Gastrocnemius medialis (tissue), 4 donors: Measurements from ENCODE around the gene NFIA. TPM values are rescaled to one million over a fixed set of nuclear protein-coding genes. Genes with fewer than 3 reads are reported as not detected.

Source experiments
- ATAC-seq, 2 donors: fragments of 150-250 bp; one replicate each; pipeline ENCODE4 v1.9.1; 2016
- DNase-seq, 2 donors: peaks; one replicate each; pipeline ENCODE4 v3.0.0-alpha.2; 2019
- H3K27ac ChIP-seq, 4 donors: fragments of 200-600 bp; sonication (generic); 1 replicate in 1 of 4; 2 replicates in 3 of 4; pipeline ENCODE4 v1.5.1; 2016 to 2018; ENCODE audit warnings: mild to moderate bottlenecking in 2 of 4, moderate library complexity in 1 of 4
- H3K27me3 ChIP-seq, 3 donors: fragments of 200-600 bp; sonication (generic) in 2 of 3; 1 replicate in 1 of 3; 2 replicates in 2 of 3; pipeline versions ENCODE4 v1.5.1 to v1.6.0; 2016 to 2019; ENCODE audit warnings: mild to moderate bottlenecking in 1 of 3, moderate library complexity in 1 of 3
- H3K36me3 ChIP-seq, 2 donors: fragments of 200-600 bp; sonication (generic) in 1 of 2; one replicate each; pipeline ENCODE4 v1.5.1; 2017 to 2018
- H3K4me1 ChIP-seq, 2 donors: fragments of 200-600 bp; sonication (generic) in 1 of 2; one replicate each; pipeline ENCODE4 v1.5.1; 2016 to 2017; ENCODE audit warnings: mild to moderate bottlenecking in 2 of 2
- H3K4me3 ChIP-seq, 4 donors: fragments of 200-600 bp; sonication (generic) in 3 of 4; 1 replicate in 1 of 4; 2 replicates in 3 of 4; pipeline ENCODE4 v1.5.1; 2016 to 2019; ENCODE audit warnings: mild to moderate bottlenecking in 2 of 4
- H3K9me3 ChIP-seq, 3 donors: fragments of 200-600 bp; sonication (generic) in 2 of 3; 1 replicate in 1 of 3; 2 replicates in 2 of 3; pipeline ENCODE4 v1.5.1; 2016 to 2019
- CTCF ChIP-seq, 5 experiments: fragments of 450-650 bp in 3 of 5; fragments of 200-600 bp in 2 of 5; sonication (generic) in 2 of 5; IDR thresholded peaks in 4 of 5; conservative IDR thresholded peaks in 1 of 5; 1 replicate in 4 of 5; 2 replicates in 1 of 5; pipeline ENCODE4 v1.5.1; 2016 to 2019; ENCODE audit warnings: antibody characterized with exemption in 5 of 5, mild to moderate bottlenecking in 3 of 5, moderate library complexity in 3 of 5
- POLR2A ChIP-seq, 2 donors: fragments of 450-650 bp; IDR thresholded peaks; one replicate each; pipeline ENCODE4 v1.6.1; 2017; ENCODE audit warnings: antibody characterized with exemption in 2 of 2, mild to moderate bottlenecking in 2 of 2, moderate library complexity in 2 of 2
- in situ Hi-C, 4 donors: fragments of 200-750 bp; cut with MboI; loops; one replicate each; pipeline versions ENCODE4 v1.15.0 to v1.8.0; 2017; ENCODE audit warnings: low sequenced_read_pairs in 4 of 4
- intact Hi-C: fragments of 100-400 bp; cut with DNase I; formaldehyde crosslinking; loops from one replicate; pipeline ENCODE4 v1.15.1; 2023; ENCODE audit warnings: low total_unique reads
- total RNA-seq, 4 donors: library from RNA; depleted of rRNA; stranded (reverse); fragments of >200 nt; gene quantifications; one replicate each; pipeline versions ENCODE4 v1.1.0 to v1.2.3, GENCODE V29; 2016

Gene NFIA
- 10 to 100 TPM; 12.9 to 27.0 (median 26.6) TPM for total RNA-seq

- peaks cover 59% of the 10 kb centered on the region in 2 donors for H3K4me1 ChIP-seq
- TF ChIP-seq POLR2A (IDR thresholded peaks at IDR 0.05) (peak; percentile 54 to 72), CTCF (IDR thresholded peaks at IDR 0.05 in 4 of 5, conservative IDR thresholded peaks at IDR 0.05 in 1 of 5) (no peak)
- H3K36me3 ChIP-seq: no peaks in the 10 kb centered on the region
- ATAC-seq (peak; percentile 58 to 66), DNase-seq (peak; percentile 69 to 79)
- H3K27me3 ChIP-seq: no peaks in the 10 kb centered on the region
- no peaks in the 10 kb centered on the region for H3K9me3 ChIP-seq
- H3K4me3 ChIP-seq: peak within 1 kb of the TSS; percentile 75 to 88 (median 80)
- intact Hi-C loops: no loop called here
- H3K27ac ChIP-seq: peak within 1 kb of the TSS; percentile 90 to 96 (median 95)
- in situ Hi-C loops: loop anchor here in 2 of 4 donors (10.0 kb wide), 2 partner anchors 102 to 252 kb away; no protein-coding TSS in a partner anchor
Observed at GRCh38 chr1:61082311-61083012, at the start of gene NFIA. TSS of gene NFIA (plus strand) at chr1:61082561.

- Histone ChIP-seq H3K4me3 (no peak overlapping the region), H3K27me3 (no peaks in the 10 kb centered on the region), H3K36me3 (no peaks in the 10 kb centered on the region), H3K4me1 (no peaks in the 10 kb centered on the region), H3K9me3 (no peaks in the 10 kb centered on the region), H3K27ac (no peak overlapping the region)
- DNase-seq (no peak), ATAC-seq (no peak)
- TF ChIP-seq CTCF (IDR thresholded peaks at IDR 0.05 in 4 of 5, conservative IDR thresholded peaks at IDR 0.05 in 1 of 5) (no peak), POLR2A (IDR thresholded peaks at IDR 0.05) (no peak)
- in situ Hi-C loops: loop anchor here (5.0 to 25.0 kb wide), 11 partner anchors 51 to 1074 kb away; no protein-coding TSS in a partner anchor
- intact Hi-C loops: no loop called here
Observed at GRCh38 chr1:61035880-61036279, 46.5 kb upstream of the NFIA start.

GRCh38 chr1:61042466-61043009, 39.8 kb upstream of the NFIA start:
- no peaks in the 10 kb centered on the region for H3K4me1 ChIP-seq
- no peak for ATAC-seq
- intact Hi-C loops (loop anchor here (1.0 to 2.0 kb wide), 5 partner anchors 72 to 1066 kb away; no protein-coding TSS in a partner anchor), in situ Hi-C loops (loop anchor here (10.0 to 25.0 kb wide), 8 partner anchors 412 to 1080 kb away; no protein-coding TSS in a partner anchor)
- peak overlapping the region; percentile 62 to 87 (median 84) for H3K4me3 ChIP-seq
- no peaks in the 10 kb centered on the region for H3K36me3 ChIP-seq
- DNase-seq: no peak
- H3K27ac ChIP-seq: peak overlapping the region in 3 of 4 donors; percentile 71 to 92 (median 91)
- no peaks in the 10 kb centered on the region for H3K27me3 ChIP-seq
- no peaks in the 10 kb centered on the region for H3K9me3 ChIP-seq
- TF ChIP-seq CTCF (IDR thresholded peaks at IDR 0.05 in 4 of 5, conservative IDR thresholded peaks at IDR 0.05 in 1 of 5) (no peak), POLR2A (IDR thresholded peaks at IDR 0.05) (no peak)

- peak; percentile 78 to 84 for DNase-seq
- in situ Hi-C loops (loop anchor here (10.0 to 25.0 kb wide), 8 partner anchors 412 to 1081 kb away; no protein-coding TSS in a partner anchor), intact Hi-C loops (loop anchor here (1.0 to 2.0 kb wide), 5 partner anchors 72 to 1066 kb away; no protein-coding TSS in a partner anchor)
Observed at GRCh38 chr1:61043010-61043820, 39.1 kb upstream of the NFIA start.

More at GRCh38 chr1:61043010-61043820, 39.1 kb upstream of the NFIA start:
- peak overlapping the region; percentile 62 to 87 (median 84) for H3K4me3 ChIP-seq
- H3K27me3 ChIP-seq: no peaks in the 10 kb centered on the region
- H3K9me3 ChIP-seq: no peaks in the 10 kb centered on the region
- ATAC-seq: peak; percentile 93 to 94
- TF ChIP-seq POLR2A (IDR thresholded peaks at IDR 0.05): no peak
- peak; percentile 87 to 94 (median 92) for TF ChIP-seq CTCF (IDR thresholded peaks at IDR 0.05 in 4 of 5, conservative IDR thresholded peaks at IDR 0.05 in 1 of 5)
- H3K4me1 ChIP-seq: no peaks in the 10 kb centered on the region
- H3K36me3 ChIP-seq: no peaks in the 10 kb centered on the region
- H3K27ac ChIP-seq: peak overlapping the region; percentile 71 to 92 (median 90)
